ENCODE measurements around the gene TMEM50B. TPM values are rescaled to one million over a fixed set of nuclear protein-coding genes. Genes with fewer than 3 reads are reported as not detected.
"Not testable (repeated sequence)": the region's sequence is repeated elsewhere in the genome, so short reads cannot be mapped to it uniquely, and the experiment has no call there.

Gene TMEM50B
- total RNA-seq, 3 donors from 2014 or later (not counting 1 experiment from before 2014, with no cell fraction given), result 34.5 to 42.1 (median 40.5) TPM

GRCh38 chr21:33470701-33471100 is 9.1 kb downstream of the TMEM50B start:
- WGBS (ENCODE audit: insufficient coverage), result 96% methylated on average over 2 of the region's 2 CpGs
- no peaks in the 10 kb centered on the region for H3K27me3 ChIP-seq (ENCODE audit: control insufficient read depth, insufficient read depth, low read length)
- Mint-ChIP-seq H3K27ac (no peak overlapping the region), H3K4me3 (no peak overlapping the region), H3K27me3 (ENCODE audit: low read depth in 2 of 2) (no peaks in the 10 kb centered on the region), H3K4me1 (peaks cover 0 to 11% of the 10 kb centered on the region in 2 donors), H3K9me3 (no peaks in the 10 kb centered on the region), H3K36me3 (no peaks in the 10 kb centered on the region)
- H3K36me3 ChIP-seq (ENCODE audit: control insufficient read depth, insufficient read depth, low read length), result peaks cover 1% of the 10 kb centered on the region
- ATAC-seq, result no peak
- intact Hi-C loops (cut with micrococcal nuclease), result no loop called here
- no peak for TF ChIP-seq CTCF (IDR thresholded peaks at IDR 0.05)
- no peak for DNase-seq
- no peak overlapping the region for H3K27ac ChIP-seq (ENCODE audit: low read length)
- no peaks in the 10 kb centered on the region for H3K4me1 ChIP-seq (ENCODE audit: control insufficient read depth, insufficient read depth, low read length)
- no peaks in the 10 kb centered on the region for H3K9me3 ChIP-seq (ENCODE audit: control insufficient read depth, insufficient read depth, low read length)
- H3K4me3 ChIP-seq (ENCODE audit: low read length), result no peak overlapping the region

- H3K9me3 ChIP-seq (ENCODE audit: control insufficient read depth, insufficient read depth, low read length); H3K36me3 Mint-ChIP-seq; H3K4me1 ChIP-seq (ENCODE audit: control insufficient read depth, insufficient read depth, low read length); H3K4me3 Mint-ChIP-seq; H3K27ac ChIP-seq (ENCODE audit: low read length); H3K4me3 ChIP-seq (ENCODE audit: low read length); DNase-seq; H3K36me3 ChIP-seq (ENCODE audit: control insufficient read depth, insufficient read depth, low read length); H3K27me3 Mint-ChIP-seq (ENCODE audit: low read depth in 2 of 2); intact Hi-C loops (cut with micrococcal nuclease); ATAC-seq; H3K27me3 ChIP-seq (ENCODE audit: control insufficient read depth, insufficient read depth, low read length); H3K27ac Mint-ChIP-seq; H3K9me3 Mint-ChIP-seq: not testable (repeated sequence)
- H3K4me1 Mint-ChIP-seq, result peaks cover 0 to 11% of the 10 kb centered on the region in 2 donors
- WGBS (ENCODE audit: insufficient coverage), result 98% methylated on average over 4 of the region's 4 CpGs
Measured at GRCh38 chr21:33469183-33469582, 10.6 kb downstream of the TMEM50B start.

GRCh38 chr21:33461538-33462250 is 18.1 kb downstream of the TMEM50B start:
- TF ChIP-seq CTCF (IDR thresholded peaks at IDR 0.05), result no peak
- Mint-ChIP-seq H3K36me3 (peaks cover 7% of the 10 kb centered on the region), H3K4me1 (no peaks in the 10 kb centered on the region), H3K27me3 (ENCODE audit: low read depth in 2 of 2) (no peaks in the 10 kb centered on the region), H3K9me3 (no peaks in the 10 kb centered on the region), H3K4me3 (no peak overlapping the region), H3K27ac (no peak overlapping the region)
- intact Hi-C loops (cut with micrococcal nuclease), result no loop called here
- no peak for ATAC-seq
- H3K27ac ChIP-seq (ENCODE audit: low read length), result no peak overlapping the region
- H3K4me3 ChIP-seq (ENCODE audit: low read length), result no peak overlapping the region
- no peaks in the 10 kb centered on the region for H3K9me3 ChIP-seq (ENCODE audit: control insufficient read depth, insufficient read depth, low read length)
- peaks cover 31% of the 10 kb centered on the region for H3K36me3 ChIP-seq (ENCODE audit: control insufficient read depth, insufficient read depth, low read length)
- H3K4me1 ChIP-seq (ENCODE audit: control insufficient read depth, insufficient read depth, low read length), result no peaks in the 10 kb centered on the region
- 100% methylated on average over 4 of the region's 5 CpGs for WGBS (ENCODE audit: insufficient coverage)
- no peaks in the 10 kb centered on the region for H3K27me3 ChIP-seq (ENCODE audit: control insufficient read depth, insufficient read depth, low read length)
- DNase-seq, result no peak

GRCh38 chr21:33458861-33459260 is 20.9 kb downstream of the TMEM50B start:
- Histone ChIP-seq H3K4me3 (ENCODE audit: low read length) (no peak overlapping the region), H3K27ac (ENCODE audit: low read length) (no peak overlapping the region), H3K27me3 (ENCODE audit: control insufficient read depth, insufficient read depth, low read length) (no peaks in the 10 kb centered on the region), H3K4me1 (ENCODE audit: control insufficient read depth, insufficient read depth, low read length) (no peaks in the 10 kb centered on the region), H3K36me3 (ENCODE audit: control insufficient read depth, insufficient read depth, low read length) (peaks cover 37% of the 10 kb centered on the region), H3K9me3 (ENCODE audit: control insufficient read depth, insufficient read depth, low read length) (no peaks in the 10 kb centered on the region)
- Mint-ChIP-seq H3K27me3 (ENCODE audit: low read depth in 2 of 2) (no peaks in the 10 kb centered on the region), H3K4me1 (no peaks in the 10 kb centered on the region), H3K9me3 (no peaks in the 10 kb centered on the region), H3K4me3 (no peak overlapping the region), H3K36me3 (peaks cover 7% of the 10 kb centered on the region), H3K27ac (no peak overlapping the region)
- TF ChIP-seq CTCF (IDR thresholded peaks at IDR 0.05), result no peak
- ATAC-seq (no peak), DNase-seq (no peak)
- intact Hi-C loops (cut with micrococcal nuclease), result no loop called here
- WGBS (ENCODE audit: insufficient coverage), result 97% methylated on average over 3 of the region's 3 CpGs

All from natural killer cell (primary cell).